Hepatocyte (in vitro differentiated cells): ENCODE data around the gene IGFLR1. TPM values are rescaled to one million over a fixed set of nuclear protein-coding genes. Genes with fewer than 3 reads are reported as not detected.

ENCODE experiments used
- DNase-seq: peaks from one replicate; pipeline ENCODE4 v3.0.0-alpha.2; 2016; ENCODE audit warnings: low spot score
- H2AFZ ChIP-seq: fragments of 200-600 bp; sonication (generic); 2 replicates; pipeline ENCODE4 v1.6.0; 2016; ENCODE audit warnings: antibody characterized with exemption, mild to moderate bottlenecking
- H3K27ac ChIP-seq: fragments of 200-600 bp; sonication (generic); 2 replicates; pipeline ENCODE4 v1.5.1; 2016; ENCODE audit warnings: mild to moderate bottlenecking
- H3K27me3 ChIP-seq: fragments of 200-600 bp; sonication (generic); 2 replicates; pipeline ENCODE4 v1.6.1; 2016
- H3K36me3 ChIP-seq: fragments of 200-600 bp; sonication (generic); replicated peaks from 2 replicates; pipeline ENCODE4 v1.5.1; 2016; ENCODE audit warnings: low read depth; ENCODE audit not compliant: insufficient read depth
- H3K4me1 ChIP-seq: fragments of 200-600 bp; sonication (generic); 2 replicates; pipeline ENCODE4 v1.5.1; 2016; ENCODE audit warnings: mild to moderate bottlenecking, moderate library complexity; ENCODE audit not compliant: insufficient read depth
- H3K4me2 ChIP-seq: fragments of 200-600 bp; sonication (generic); 2 replicates; pipeline ENCODE4 v1.6.0; 2016
- H3K4me3 ChIP-seq: fragments of 200-600 bp; sonication (generic); 2 replicates; pipeline ENCODE4 v1.5.1; 2016; ENCODE audit warnings: mild to moderate bottlenecking
- H3K79me2 ChIP-seq: fragments of 200-600 bp; sonication (generic); 2 replicates; pipeline ENCODE4 v1.6.0; 2017; ENCODE audit warnings: mild to moderate bottlenecking
- H3K9me2 ChIP-seq: fragments of 200-600 bp; sonication (generic); replicated peaks from 2 replicates; pipeline ENCODE4 v1.6.0; 2017; ENCODE audit warnings: mild to moderate bottlenecking; ENCODE audit not compliant: insufficient read depth
- H3K9me3 ChIP-seq: fragments of 200-600 bp; sonication (generic); 2 replicates; pipeline ENCODE4 v1.5.1; 2016; ENCODE audit warnings: low read depth, mild to moderate bottlenecking
- H4K20me1 ChIP-seq: fragments of 200-600 bp; sonication (generic); 2 replicates; pipeline ENCODE4 v1.6.0; 2016; ENCODE audit warnings: mild to moderate bottlenecking; ENCODE audit not compliant: insufficient read depth, poor library complexity, severe bottlenecking
- EZH2 ChIP-seq: fragments of 200-600 bp; sonication (generic); IDR thresholded peaks from 2 replicates; pipeline ENCODE4 v1.6.1; 2016; ENCODE audit warnings: antibody characterized with exemption, mild to moderate bottlenecking, borderline replicate concordance
- EZH2phosphoT487 ChIP-seq: fragments of 200-600 bp; sonication (generic); IDR thresholded peaks from one replicate; pipeline ENCODE4 v1.6.1; 2018; ENCODE audit warnings: antibody characterized with exemption, mild to moderate bottlenecking, low read depth, moderate library complexity; ENCODE audit not compliant: unreplicated experiment, severe bottlenecking
- WGBS: methylation state at CpG from one replicate; pipeline ENCODE4 v1.1.6; 2016; ENCODE audit warnings: low lambda C conversion rate; ENCODE audit errors: missing lambda C conversion rate; 5-methylcytosine and 5-hydroxymethylcytosine counted together
- polyA plus RNA-seq: library from polyadenylated mRNA; unstranded; fragments of >200 nt; fragmentation: Nextera tagmentation; extraction: Ambion mirVana; gene quantifications from 2 replicates; pipeline ENCODE4 v1.2.1, GENCODE V29; 2016
- total RNA-seq: library from RNA; depleted of rRNA; stranded (reverse); fragments of >200 nt; gene quantifications from 2 replicates; pipeline ENCODE4 v1.2.3, GENCODE V29; 2014
- TF ChIP-seq, protein P1 (sequence below): fragments of 200-600 bp; sonication (generic); IDR thresholded peaks from 2 replicates; pipeline ENCODE4 v1.5.1; 2016; ENCODE audit warnings: antibody characterized with exemption, mild to moderate bottlenecking; ENCODE audit not compliant: poor library complexity

Gene IGFLR1
- total and polyA plus RNA-seq, 2 experiments from 2014 or later, result 4.5 to 5.6 TPM

DNA sequence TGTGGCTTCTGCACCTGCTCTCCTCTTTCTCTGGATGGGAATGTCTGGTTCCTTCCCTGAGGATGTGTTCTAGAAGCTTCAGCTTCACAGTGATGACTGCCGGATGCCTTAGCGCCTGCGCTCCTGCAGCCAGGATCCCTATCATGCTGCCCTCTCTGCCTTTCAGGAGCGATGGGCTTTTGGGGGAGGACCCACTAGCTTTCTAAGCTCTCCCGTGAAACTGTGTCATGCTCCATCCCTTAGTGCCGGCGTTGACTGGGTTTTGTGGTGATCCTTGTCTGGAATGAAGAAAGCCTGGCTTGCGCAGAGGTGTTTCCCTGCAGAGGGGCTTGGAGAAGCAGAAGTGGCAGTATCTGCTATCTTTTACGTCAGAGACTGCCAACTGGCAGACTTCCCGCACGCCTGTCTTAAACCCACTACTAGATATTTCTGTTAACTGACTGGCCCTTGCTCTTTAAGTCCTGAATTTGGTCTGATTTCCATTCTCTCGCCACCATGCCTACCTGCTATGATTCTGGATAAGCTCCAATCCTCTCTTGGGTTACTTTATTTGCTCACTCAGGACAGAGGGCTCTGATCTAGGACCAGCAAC, 28.3 kb downstream of the IGFLR1 start:
- WGBS, result 95% methylated on average over 12 of the region's 12 CpGs
- Histone ChIP-seq H3K27ac (no peak overlapping the region), H3K4me2 (no peak overlapping the region), H3K4me1 (peaks cover 10% of the 10 kb centered on the region), H3K9me3 (no peaks in the 10 kb centered on the region), H3K36me3 (no peaks in the 10 kb centered on the region), H3K9me2 (no peaks in the 10 kb centered on the region), H3K27me3 (no peaks in the 10 kb centered on the region), H3K4me3 (no peak overlapping the region), H3K79me2 (peaks cover 16% of the 10 kb centered on the region), H2AFZ (no peak overlapping the region), H4K20me1 (peaks cover 4% of the 10 kb centered on the region)
- TF ChIP-seq EZH2phosphoT487, result no peak
- no peak for TF ChIP-seq EZH2
- TF ChIP-seq, protein P1, sequence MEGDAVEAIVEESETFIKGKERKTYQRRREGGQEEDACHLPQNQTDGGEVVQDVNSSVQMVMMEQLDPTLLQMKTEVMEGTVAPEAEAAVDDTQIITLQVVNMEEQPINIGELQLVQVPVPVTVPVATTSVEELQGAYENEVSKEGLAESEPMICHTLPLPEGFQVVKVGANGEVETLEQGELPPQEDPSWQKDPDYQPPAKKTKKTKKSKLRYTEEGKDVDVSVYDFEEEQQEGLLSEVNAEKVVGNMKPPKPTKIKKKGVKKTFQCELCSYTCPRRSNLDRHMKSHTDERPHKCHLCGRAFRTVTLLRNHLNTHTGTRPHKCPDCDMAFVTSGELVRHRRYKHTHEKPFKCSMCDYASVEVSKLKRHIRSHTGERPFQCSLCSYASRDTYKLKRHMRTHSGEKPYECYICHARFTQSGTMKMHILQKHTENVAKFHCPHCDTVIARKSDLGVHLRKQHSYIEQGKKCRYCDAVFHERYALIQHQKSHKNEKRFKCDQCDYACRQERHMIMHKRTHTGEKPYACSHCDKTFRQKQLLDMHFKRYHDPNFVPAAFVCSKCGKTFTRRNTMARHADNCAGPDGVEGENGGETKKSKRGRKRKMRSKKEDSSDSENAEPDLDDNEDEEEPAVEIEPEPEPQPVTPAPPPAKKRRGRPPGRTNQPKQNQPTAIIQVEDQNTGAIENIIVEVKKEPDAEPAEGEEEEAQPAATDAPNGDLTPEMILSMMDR, result no peak
- no peak for DNase-seq

DNA sequence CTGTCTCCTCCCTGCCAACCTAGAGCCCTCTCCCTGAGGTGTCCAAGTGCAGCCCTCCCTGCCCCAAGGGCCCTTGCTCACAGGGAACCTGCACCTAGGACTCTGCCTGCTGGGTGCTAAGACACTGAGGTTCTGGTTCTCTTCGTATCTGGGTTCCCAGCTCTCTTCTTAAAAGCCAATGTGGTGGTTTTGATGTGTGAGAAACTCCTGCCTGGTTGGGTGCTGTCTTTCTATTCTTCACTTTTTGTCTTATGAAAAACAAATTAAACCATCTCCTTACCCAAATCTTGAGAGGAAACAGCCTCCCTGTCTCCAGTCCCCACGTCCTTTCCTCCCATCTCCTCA, 28.8 kb downstream of the IGFLR1 start:
- H3K9me2 ChIP-seq, result no peaks in the 10 kb centered on the region
- H3K27ac ChIP-seq, result no peak overlapping the region
- H3K36me3 ChIP-seq, result no peaks in the 10 kb centered on the region
- H3K79me2 ChIP-seq, result peaks cover 11% of the 10 kb centered on the region
- 87% methylated on average over 2 of the region's 2 CpGs for WGBS
- no peak overlapping the region for H3K4me2 ChIP-seq
- no peak for DNase-seq
- H3K27me3 ChIP-seq, result no peaks in the 10 kb centered on the region
- no peak overlapping the region for H2AFZ ChIP-seq
- H3K9me3 ChIP-seq, result no peaks in the 10 kb centered on the region
- no peak overlapping the region for H3K4me3 ChIP-seq
- H4K20me1 ChIP-seq, result no peaks in the 10 kb centered on the region
- TF ChIP-seq EZH2, result no peak
- H3K4me1 ChIP-seq, result peaks cover 9% of the 10 kb centered on the region

DNA sequence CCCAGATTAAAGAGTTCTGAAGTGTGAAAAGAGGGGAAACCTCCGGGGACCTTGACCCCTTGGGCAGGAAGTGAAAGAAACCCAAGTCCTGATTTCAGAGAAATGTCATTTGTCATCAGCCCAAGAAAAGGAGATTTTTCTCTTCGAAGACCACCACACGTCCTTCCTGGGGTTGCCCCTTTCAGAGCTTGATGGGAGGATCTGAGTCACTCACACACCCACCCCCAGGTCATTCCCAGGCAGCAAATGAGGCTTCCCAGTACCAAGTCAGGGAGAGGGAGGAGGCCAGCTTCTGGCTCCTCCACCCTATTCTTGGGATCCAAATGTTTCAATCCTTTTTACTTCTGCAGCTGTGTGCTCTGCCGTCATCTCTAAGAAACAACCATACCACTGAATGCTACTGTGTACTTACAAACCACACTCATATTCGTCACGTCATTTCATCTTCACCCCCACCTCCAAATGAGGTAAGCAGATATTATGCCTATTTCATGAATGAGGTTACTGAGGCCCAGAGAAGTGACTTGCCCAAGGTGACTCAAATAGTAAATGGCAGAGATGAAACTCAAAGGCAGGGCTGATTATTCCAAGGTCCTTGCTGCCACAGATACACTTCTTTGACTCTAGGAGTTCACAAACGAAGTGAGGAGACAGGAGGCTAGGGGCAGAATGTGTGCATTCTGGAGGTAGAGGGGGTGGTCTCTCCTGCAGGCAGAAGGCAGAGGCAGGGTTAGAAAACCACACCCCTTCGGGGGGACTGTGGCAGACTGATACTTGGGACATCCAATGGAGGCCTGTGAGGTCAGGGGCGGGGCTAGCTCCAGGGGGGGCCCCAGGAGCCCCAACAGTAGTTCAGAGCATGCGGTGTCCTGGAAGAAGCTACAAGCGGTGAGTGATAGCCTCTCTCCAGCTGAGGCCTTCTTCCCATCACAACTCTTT, 29.4 kb downstream of the IGFLR1 start:
- Histone ChIP-seq H4K20me1 (no peaks in the 10 kb centered on the region), H3K27ac (no peak overlapping the region), H2AFZ (no peak overlapping the region), H3K4me3 (no peak overlapping the region), H3K9me2 (no peaks in the 10 kb centered on the region), H3K36me3 (no peaks in the 10 kb centered on the region), H3K27me3 (no peaks in the 10 kb centered on the region), H3K9me3 (no peaks in the 10 kb centered on the region), H3K4me2 (no peak overlapping the region), H3K79me2 (peaks cover 7% of the 10 kb centered on the region), H3K4me1 (peaks cover 9% of the 10 kb centered on the region)
- DNase-seq, result peak; percentile 2
- TF ChIP-seq, protein P1, result no peak
- TF ChIP-seq EZH2phosphoT487 (no peak), EZH2 (no peak)
- 86% methylated on average over 11 of the region's 11 CpGs for WGBS
